HG03045 (cell line): Measurements from ENCODE around the gene RNF138.
"Not testable (repeated sequence)": the region's sequence is repeated elsewhere in the genome, so short reads cannot be mapped to it uniquely, and the experiment has no call there.

ENCODE experiments used
- ATAC-seq: cut with Tn5 transposase; IDR thresholded peaks from one replicate; pipeline ENCODE4 v1.9.1; 2021; ENCODE audit warnings: mild to moderate bottlenecking, moderate library complexity; ENCODE audit not compliant: unreplicated experiment

The RNF138 gene

DNA sequence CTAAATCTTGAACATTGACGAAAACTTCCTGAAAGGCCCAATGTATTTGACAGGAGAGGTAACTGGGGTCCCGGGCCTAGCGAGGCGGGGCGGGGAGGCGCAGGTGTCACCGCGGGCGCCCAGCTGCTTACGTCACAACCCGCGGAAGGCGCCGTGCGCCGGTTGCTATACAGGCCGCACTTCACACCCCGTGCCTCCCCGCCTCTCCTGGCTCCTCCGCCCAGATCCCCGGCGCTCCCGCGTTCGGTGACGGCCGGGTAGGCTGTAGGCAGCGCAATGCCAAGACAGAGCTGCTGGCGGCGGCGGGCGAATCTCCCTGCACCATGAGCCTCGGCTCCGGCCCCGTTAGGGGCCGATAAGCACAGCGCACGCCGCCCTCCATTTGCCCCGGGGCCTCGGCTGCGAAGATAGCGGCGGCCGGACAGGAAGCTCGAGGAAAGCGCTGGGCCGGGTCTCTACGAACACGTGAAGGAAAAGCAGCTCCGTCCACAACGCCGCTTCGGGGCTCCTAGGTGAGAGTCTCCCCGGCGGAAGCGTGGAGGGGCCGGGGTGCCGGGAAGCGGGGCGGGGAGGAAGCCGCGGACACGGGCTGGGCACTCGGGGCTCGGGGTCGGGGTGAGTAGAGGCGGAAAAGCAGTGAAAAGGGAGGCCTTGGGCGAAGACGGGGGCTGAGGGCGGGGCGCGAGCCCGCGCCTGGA, at the start of gene RNF138:
TSS of gene RNF138 (plus strand) at position 151 of the 698 bp plus-strand sequence. CDS start 903 bp downstream, outside the sequence.
- peak; percentile 62 for ATAC-seq

- no peak for ATAC-seq
Measured at GRCh38 chr18:32042337-32042736, 49.3 kb upstream of the RNF138 start.

DNA sequence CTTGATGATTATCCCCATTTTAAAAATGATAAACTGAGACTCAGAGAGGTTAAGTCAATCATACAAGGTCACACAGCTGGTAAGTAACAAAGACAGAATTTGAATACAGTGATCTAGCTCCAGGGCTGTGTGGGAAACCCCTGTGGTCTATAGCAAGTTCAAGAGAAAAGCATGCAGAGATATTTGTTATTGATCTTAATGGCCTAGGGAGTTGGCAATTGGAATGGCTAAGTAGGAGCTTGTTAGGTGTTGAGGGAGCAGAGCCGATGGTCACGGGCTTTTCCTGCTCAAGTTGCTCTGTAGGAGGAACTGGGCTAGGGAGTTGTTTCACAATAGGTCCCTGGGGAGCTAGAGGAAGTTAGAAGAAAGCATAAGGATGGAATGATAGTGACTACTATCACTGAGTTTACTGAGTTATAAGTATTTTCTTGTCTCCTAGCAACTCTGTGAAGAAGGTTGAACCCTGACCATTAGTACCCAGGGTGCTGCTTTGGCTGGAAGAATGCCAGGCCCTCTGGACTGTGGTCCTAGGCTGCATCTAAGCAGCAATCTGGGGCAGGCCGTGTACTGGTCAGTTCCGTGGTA, 43.1 kb upstream of the RNF138 start:
- ATAC-seq: peak; percentile 60

GRCh38 chr18:32049393-32050171, 42.1 kb upstream of the RNF138 start:
- no peak for ATAC-seq

- no peak for ATAC-seq
Measured at GRCh38 chr18:32056613-32057358, 34.9 kb upstream of the RNF138 start.

DNA sequence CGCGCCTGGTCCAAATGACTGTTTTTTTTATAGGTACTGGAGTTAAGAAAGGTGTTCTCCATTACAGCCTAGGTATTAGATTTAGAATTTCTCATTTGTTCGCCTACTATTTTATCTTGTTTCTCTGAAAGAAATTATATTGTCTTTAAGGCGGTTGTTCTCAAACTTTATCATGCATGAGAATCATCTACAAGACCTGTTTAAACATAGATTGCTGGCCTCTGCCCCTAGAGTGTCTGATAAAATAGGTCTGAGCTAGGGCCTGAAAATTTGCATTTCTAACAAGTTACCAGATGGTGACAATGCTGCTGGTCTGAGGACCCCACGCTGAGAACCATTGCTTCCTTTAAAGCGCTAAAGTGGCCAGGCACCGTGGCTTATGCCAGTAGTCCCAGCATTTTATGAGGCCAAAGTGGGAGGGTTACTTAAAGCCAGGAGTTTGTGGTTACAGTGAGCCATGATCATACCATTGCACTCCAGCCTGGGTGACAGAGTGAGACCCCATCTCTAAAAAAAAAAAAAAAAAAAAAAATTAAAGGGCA, 34.0 kb upstream of the RNF138 start:
- no peak for ATAC-seq

DNA sequence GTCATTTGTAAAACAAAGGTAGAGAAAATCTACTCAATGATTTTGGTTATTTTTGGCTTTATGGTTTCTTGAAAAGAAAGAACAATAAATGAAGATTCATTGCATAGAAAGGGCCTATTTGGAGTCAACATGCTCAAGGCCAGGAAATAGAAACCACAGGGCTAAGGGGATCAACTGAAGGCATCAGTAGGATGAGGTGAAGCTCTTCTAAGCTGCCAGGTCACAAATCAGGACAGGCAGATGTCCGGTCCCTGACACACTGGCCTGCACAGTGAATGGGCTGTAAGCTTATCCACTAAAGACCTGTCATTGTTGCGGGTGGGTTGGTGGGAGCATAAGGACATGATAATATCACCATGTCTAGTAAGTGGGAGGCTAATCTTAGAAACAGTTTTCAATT, 31.6 kb upstream of the RNF138 start:
- ATAC-seq: no peak

- ATAC-seq: no peak
Measured at GRCh38 chr18:32067375-32068167, 24.1 kb upstream of the RNF138 start.

DNA sequence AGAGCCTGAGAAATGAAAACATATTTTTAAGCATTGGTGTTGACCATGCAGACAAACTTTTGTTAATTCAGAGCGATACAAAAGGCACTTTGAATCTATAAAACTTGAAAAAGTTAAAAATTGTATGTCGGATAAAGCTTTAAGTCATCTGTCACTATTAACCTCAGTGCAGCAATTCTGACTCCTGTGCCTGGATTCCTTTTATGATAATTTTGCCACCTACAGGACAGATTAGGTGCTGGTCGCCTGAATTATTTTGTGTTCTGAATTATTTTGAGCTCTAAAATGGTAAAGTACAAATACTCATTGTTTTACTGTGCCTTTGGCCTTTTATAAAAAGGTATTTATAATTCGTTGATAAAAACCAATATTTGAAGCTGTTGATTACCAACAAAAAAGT, 19.4 kb upstream of the RNF138 start:
- no peak for ATAC-seq

GRCh38 chr18:32074206-32074605, 17.5 kb upstream of the RNF138 start:
- no peak for ATAC-seq

DNA sequence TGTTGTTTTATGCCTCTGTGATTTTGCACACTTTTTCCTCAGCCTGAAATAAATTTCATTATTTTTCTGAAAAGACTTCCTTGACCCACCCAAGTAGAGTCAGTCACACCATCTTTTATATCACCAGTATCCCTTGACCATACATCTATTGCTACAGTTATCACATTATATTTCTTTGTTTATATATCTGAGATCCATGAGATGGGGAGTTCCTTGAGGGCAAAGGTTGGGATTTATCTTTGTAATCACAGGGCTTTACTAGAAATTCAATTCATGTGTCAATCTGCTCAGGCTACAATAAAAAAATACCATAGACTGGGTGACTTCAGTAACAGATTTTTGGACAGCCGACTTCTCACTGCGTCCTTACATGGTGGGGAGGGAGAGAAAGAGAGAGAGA, 12.8 kb upstream of the RNF138 start:
- no peak for ATAC-seq

DNA sequence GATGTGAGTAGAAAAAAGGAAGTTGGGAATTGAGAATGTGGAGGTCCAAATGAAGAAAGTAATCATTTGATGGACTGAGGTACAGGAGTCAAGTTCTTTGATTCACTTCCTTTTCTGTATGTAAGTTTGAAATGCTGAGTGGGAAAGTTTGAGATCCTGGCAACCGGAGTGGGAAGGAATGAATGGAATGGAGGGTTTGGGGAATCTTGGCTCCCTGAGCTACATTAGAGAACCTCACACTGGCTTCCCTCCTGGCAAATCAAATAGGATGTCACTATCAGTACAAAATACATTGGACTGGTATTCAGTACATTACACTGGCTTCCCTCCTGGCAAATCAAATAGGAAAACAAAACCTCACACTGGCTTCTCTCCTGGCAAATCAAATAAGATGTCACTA, 9.8 kb upstream of the RNF138 start:
- ATAC-seq: no peak

DNA sequence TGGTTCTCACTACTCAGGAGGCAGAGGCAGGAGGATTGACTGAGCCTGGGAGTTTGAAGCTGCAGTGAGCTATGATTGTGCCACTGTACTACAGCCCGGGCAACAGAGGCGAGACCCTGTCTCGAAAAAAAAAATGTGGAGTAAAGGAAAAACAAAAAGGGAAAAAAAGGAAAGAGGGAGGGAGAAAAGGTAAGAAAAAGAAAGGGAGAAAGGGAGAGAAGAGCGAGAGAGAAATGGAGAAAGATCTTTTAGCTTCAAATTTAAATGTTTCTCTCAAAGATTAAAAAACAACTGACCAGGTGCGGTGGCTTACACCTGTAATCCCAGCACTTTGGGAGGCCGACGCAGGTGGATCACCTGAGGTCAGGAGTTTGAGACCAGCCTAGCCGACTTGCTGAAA, 7.9 kb upstream of the RNF138 start:
- no peak for ATAC-seq

GRCh38 chr18:32086881-32087280, 4.8 kb upstream of the RNF138 start:
- no peak for ATAC-seq

GRCh38 chr18:32090831-32091230, 843 bp upstream of the RNF138 start:
- not testable (repeated sequence) for ATAC-seq

DNA sequence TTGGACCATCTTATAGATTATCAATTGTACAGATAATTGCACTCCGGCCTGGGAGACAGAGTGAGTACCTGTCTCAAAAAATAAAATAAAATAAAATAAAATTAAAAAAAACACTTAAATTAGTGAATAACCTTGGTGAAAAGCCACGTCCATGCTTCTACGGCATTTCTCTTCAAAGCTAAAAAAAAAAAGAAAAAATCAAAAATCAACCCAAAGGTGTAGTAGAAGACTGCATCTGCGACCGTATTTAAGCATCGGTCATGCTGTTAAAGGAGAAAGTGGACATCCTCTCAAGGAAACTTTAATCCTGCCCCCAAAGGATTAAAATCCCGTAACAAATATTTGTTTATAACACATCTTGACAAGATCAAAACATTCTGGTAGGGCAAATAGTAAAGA, 350 bp upstream of the RNF138 start:
- no peak for ATAC-seq

DNA sequence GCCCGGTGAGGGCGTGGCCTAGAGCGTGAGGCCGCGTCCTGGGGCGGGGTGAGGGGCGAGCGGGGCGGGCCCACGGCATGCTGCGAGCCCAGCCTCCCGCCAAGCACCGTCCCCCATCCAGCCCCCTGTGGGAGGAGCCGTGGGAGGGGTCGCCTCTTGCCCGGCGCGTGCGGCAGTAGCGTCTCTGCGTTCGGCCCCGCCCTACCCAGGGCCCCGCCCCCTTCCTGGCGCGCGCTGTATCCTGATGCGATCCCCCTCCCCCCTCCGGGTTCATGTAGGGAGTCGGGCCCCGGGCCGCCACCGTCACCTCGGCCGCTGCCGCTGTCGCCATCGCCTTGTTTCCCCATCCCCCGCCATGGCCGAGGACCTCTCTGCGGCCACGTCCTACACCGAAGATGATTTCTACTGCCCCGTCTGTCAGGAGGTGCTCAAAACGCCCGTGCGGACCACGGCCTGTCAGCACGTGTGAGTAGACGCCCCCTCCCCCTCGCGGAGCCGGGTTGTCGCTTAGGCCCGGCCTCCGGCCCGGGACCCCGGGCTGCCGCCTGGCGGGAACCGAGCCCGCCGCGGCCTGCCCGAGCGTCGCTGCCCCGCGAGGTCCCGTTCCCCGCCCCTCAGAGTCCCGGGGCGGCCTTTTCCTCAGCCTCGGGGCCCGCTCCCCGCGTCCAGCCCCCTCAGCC, 888 bp downstream of the RNF138 start:
- ATAC-seq: peak; percentile 85

- peak; percentile 39 for ATAC-seq
Measured at GRCh38 chr18:32093102-32093511, 1.4 kb downstream of the RNF138 start.

DNA sequence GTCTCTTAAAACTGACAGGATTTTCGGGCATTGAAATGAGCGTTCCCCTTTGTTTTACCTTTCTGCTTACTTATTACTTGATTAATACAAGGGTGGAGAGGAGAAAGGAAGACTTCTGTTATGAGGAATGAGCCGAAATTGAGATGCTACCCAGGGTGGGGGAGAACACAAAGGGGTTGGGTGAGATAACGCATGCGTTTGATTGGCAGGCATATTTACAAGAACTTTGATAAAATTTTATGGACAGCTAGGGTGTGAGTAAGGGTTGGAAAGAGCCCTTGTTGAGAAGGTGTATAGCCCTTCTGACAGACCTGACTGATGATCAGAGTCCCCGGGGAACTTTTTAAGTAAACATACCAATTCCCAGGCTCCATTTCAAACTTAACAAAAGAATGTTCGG, 1.8 kb downstream of the RNF138 start:
- ATAC-seq: no peak
